Effector memory CD4-positive, alpha-beta T cell (primary cell): Measurements from ENCODE around the gene FAM83G.

ENCODE experiments used
- DNase-seq, 3 donors: peaks; one replicate each; pipeline ENCODE4 v3.0.0-alpha.2; 2020
- H3K27ac ChIP-seq: 2 replicates; pipeline ENCODE4 v1.7.0; 2013; ENCODE audit warnings: mild to moderate bottlenecking, low read length, moderate library complexity; ENCODE audit not compliant: insufficient read depth, poor library complexity, severe bottlenecking
- H3K27me3 ChIP-seq: replicated peaks from 2 replicates; pipeline ENCODE4 v1.7.0; 2013; ENCODE audit warnings: mild to moderate bottlenecking, low read length; ENCODE audit not compliant: insufficient read depth, control insufficient read depth, poor library complexity, severe bottlenecking
- H3K36me3 ChIP-seq: 2 replicates; pipeline ENCODE4 v1.7.0; 2013; ENCODE audit warnings: mild to moderate bottlenecking, low read length, moderate library complexity; ENCODE audit not compliant: control insufficient read depth, insufficient read depth
- H3K4me1 ChIP-seq: 2 replicates; pipeline ENCODE4 v1.7.0; 2013; ENCODE audit warnings: low read length, mild to moderate bottlenecking; ENCODE audit not compliant: control insufficient read depth, insufficient read depth, poor library complexity, severe bottlenecking
- H3K4me3 ChIP-seq: 2 replicates; pipeline ENCODE4 v1.7.0; 2013; ENCODE audit warnings: low read length, low read depth, mild to moderate bottlenecking; ENCODE audit not compliant: insufficient read depth, poor library complexity, severe bottlenecking
- H3K9me3 ChIP-seq: 2 replicates; pipeline ENCODE4 v1.7.0; 2013; ENCODE audit warnings: mild to moderate bottlenecking, low read length, moderate library complexity; ENCODE audit not compliant: control insufficient read depth

Gene FAM83G

DNA sequence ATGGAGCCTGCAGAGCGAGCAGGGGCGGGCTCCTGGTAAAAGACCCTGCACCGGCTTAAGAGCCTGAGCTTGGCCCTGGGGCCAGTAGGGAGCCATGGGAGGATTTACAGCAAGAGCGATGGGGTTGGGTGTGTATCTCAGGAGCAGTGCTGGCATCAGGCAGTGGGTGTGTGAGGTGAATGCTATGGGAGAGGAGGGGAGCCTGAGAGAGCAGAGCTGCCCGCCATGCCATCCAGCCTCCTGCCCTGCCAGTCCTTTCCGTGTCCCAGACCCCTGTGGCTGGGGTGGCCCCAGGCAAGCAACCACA, 23.3 kb downstream of the FAM83G start:
- H3K4me3 ChIP-seq: no peak overlapping the region
- H3K36me3 ChIP-seq: peaks cover 19% of the 10 kb centered on the region
- no peaks in the 10 kb centered on the region for H3K4me1 ChIP-seq
- H3K27ac ChIP-seq: no peak overlapping the region
- no peaks in the 10 kb centered on the region for H3K9me3 ChIP-seq
- H3K27me3 ChIP-seq: no peaks in the 10 kb centered on the region
- DNase-seq: no peak

DNA sequence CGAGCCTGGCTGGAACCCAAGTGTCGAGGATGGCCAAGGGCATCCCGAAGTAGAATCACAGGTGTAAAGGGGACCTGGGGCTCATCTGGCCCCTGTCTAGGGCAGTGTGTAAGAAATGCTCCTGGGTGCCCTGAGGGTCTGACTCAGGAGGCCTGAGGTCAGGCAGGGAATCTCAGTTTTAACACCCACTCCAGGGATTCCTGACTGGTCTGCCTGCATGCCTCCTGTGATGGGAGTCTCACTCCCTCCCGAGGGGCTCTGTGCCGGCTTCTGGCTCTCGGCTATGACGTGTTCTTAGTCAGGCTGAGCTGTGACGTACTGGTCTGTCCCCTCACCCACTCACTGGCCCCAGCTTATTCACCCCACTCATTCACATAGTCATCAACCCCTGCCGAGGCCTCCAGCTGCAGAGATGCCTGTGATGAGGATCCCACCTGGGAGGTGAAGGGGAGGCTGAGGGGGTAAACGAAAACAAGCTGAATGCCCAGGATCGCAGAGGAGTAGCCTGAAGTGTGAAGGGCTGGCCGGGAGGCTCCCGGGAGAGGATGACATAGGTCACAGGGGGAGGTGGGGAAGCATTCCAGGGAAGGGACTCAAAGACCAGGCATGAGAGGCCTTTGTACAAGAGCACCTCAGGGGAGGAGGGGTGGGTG, 23.8 kb downstream of the FAM83G start:
- Histone ChIP-seq H3K27me3 (no peaks in the 10 kb centered on the region), H3K36me3 (peaks cover 19% of the 10 kb centered on the region), H3K4me1 (no peaks in the 10 kb centered on the region), H3K4me3 (no peak overlapping the region), H3K9me3 (no peaks in the 10 kb centered on the region), H3K27ac (no peak overlapping the region)
- no peak for DNase-seq

DNA sequence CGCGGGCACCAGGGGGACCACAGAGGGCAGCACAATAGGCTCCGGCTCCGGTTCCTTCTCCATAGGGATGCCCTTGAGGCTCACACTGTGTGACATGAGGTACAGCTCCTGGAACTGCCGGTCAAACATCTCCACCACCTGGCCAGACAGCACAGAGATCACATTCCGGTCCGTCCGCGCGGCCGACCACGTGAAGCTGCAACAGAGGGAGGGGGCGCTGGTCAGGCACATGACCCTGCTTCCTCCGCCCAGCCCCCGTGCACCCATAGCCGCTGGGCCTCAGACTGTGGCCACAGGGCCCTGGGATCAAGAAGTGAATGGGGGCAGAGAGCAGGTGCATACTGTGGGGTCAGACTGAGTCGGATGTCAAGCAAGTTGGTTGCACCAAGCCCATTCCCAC, 25.9 kb downstream of the FAM83G start:
- no peaks in the 10 kb centered on the region for H3K27me3 ChIP-seq
- no peaks in the 10 kb centered on the region for H3K9me3 ChIP-seq
- H3K36me3 ChIP-seq: peaks cover 19% of the 10 kb centered on the region
- DNase-seq: no peak
- H3K4me1 ChIP-seq: no peaks in the 10 kb centered on the region
- H3K4me3 ChIP-seq: no peak overlapping the region
- no peak overlapping the region for H3K27ac ChIP-seq

DNA sequence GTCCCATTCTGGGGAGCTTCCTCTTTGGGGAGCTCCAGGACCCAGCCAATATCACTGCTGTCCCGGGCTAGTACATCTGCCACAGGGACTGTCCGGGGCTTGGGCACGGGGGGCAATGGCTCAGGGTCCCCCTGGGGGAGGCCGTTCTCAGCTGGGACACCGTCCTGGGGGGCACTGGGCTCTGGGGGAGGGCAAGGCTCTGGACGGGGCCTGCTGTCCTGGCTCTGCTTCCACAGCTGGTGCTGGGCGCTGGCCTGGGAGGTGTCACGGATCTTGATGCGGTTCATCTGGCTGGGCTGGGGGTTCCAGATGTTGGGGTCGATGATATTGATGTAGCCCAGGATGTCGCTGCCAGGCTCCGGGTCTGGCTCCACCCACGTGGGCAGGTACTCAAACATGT, 26.5 kb downstream of the FAM83G start:
- Histone ChIP-seq H3K4me3 (no peak overlapping the region), H3K27me3 (no peaks in the 10 kb centered on the region), H3K9me3 (no peaks in the 10 kb centered on the region), H3K36me3 (peaks cover 19% of the 10 kb centered on the region), H3K27ac (no peak overlapping the region), H3K4me1 (no peaks in the 10 kb centered on the region)
- no peak for DNase-seq

DNA sequence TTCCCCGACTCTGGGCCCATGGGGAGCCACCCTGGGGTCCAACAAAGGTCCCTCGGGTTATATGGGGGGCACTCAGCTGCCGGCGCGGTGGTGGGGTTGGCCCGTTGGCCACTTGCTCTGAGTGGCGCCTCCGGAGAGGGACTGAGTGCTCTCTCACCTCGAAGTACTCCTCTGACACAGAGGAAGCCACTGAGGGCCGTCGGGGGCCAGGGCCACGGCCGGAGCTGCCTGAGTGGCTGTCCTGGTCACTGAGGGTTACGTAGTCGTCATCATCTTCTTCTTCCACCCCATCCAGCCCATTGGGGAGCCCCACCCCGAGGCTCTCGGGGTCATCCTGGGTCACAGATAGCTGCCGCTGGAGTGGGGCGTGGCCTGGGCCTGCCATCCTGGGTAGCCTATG, 26.9 kb downstream of the FAM83G start:
- H3K36me3 ChIP-seq: peaks cover 19% of the 10 kb centered on the region

DNA sequence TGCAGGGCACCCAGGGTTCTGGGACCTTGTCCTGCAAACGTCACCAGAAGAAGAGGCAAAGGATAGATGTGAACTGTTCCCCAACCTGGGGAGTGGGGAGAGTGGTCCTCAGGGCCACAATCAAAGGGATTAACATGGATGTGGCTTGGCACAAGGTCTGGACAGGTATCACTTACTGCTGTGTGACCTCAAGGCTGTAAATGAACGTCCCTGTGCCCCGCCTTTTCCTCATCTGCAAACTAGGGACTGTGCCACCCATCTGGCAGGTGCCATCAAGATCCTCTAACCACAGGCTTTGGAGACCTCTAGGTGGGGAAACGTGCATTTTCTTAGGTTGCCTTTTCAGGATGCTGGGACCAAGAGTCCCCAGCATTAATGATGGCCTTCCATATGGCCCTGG, 27.5 kb downstream of the FAM83G start:
- Histone ChIP-seq H3K4me1 (no peaks in the 10 kb centered on the region), H3K27me3 (no peaks in the 10 kb centered on the region), H3K9me3 (no peaks in the 10 kb centered on the region), H3K4me3 (no peak overlapping the region), H3K36me3 (peaks cover 19% of the 10 kb centered on the region), H3K27ac (no peak overlapping the region)
- DNase-seq: no peak

More for the DNA sequence above, 26.9 kb downstream of the FAM83G start:
- no peaks in the 10 kb centered on the region for H3K9me3 ChIP-seq
- DNase-seq: no peak
- H3K27ac ChIP-seq: no peak overlapping the region
- no peak overlapping the region for H3K4me3 ChIP-seq
- H3K4me1 ChIP-seq: no peaks in the 10 kb centered on the region
- no peaks in the 10 kb centered on the region for H3K27me3 ChIP-seq

DNA sequence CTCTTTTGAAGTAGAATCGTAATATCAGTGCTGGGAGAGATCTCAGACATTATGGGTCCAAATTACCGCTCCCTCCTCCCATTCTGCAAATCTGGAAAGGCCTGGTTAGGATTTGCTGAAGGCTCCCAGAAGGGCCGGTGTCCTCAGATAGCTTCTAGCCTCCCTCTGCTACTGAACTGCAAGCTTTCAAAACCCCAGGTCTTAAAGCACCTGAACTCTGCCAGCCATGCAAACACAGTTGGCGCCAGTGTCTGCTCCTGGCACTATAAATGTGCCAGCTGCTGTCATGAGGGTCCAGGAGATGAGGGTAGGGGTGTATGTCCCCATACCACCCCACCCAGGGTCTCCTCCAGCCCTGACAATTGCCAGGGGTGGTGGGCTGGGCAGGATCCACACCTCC, 28.4 kb downstream of the FAM83G start:
- Histone ChIP-seq H3K36me3 (peaks cover 22% of the 10 kb centered on the region), H3K4me3 (no peak overlapping the region), H3K9me3 (no peaks in the 10 kb centered on the region), H3K4me1 (no peaks in the 10 kb centered on the region), H3K27ac (no peak overlapping the region), H3K27me3 (no peaks in the 10 kb centered on the region)
- DNase-seq: no peak

DNA sequence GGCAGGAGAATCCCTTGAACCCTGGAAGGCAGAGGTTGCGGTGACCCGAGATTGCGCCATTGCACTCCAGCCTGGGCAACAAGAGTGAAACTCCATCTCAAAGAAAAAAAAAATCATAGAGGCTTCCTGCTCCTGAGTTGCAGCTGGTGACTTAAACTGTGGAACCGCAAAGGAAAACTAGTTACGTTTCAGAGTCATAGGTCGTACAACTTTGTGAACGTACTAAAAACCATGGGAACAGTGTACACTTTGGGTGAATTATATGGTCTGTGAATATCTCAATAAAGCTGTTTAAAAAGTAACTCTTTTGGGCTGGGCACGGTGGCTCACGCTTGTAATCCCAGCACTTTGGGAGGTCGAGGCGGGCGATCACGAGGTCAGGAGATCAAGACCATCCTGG, 29.0 kb downstream of the FAM83G start:
- H3K4me1 ChIP-seq: no peaks in the 10 kb centered on the region
- DNase-seq: no peak
- no peak overlapping the region for H3K27ac ChIP-seq
- peaks cover 23% of the 10 kb centered on the region for H3K36me3 ChIP-seq
- H3K4me3 ChIP-seq: no peak overlapping the region
- H3K27me3 ChIP-seq: no peaks in the 10 kb centered on the region
- no peaks in the 10 kb centered on the region for H3K9me3 ChIP-seq

DNA sequence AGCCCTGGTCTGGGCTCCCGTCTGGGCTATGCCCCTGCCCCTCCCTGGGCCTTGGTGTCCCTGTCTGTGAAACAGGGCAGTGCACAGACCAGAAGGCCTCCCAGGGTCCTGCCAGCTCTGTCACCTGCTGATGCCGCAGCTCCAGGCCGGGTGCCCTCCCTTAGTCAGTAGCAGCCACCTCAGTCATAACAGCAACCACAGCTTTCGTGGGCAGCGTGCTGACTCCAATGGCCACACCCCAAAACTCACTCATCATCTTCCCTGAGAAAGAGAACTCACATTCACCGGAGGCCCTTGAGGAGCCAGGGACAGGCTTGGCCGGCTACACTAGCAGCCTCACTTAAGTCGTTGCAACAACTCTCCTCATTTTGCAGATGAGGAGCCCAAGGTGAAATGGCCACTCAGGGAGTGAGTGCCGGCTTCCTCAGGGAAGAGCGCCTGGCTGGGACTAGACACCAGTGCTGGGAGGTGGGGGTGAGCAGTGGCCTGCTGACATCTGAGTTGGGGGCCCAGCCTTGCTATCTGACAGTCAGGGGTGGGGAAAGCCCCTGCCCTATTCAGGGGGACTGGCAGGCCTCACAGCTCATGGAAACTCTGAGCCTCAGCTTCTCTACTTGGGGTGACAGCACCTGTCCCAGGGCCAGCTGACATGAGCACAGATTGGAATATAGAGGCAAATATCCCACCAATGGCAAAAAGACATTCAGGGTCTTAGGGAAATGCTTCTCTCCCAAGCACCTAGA, 30.0 kb downstream of the FAM83G start:
- Histone ChIP-seq H3K9me3 (no peaks in the 10 kb centered on the region), H3K4me3 (no peak overlapping the region), H3K4me1 (no peaks in the 10 kb centered on the region), H3K36me3 (peaks cover 23% of the 10 kb centered on the region), H3K27ac (no peak overlapping the region), H3K27me3 (no peaks in the 10 kb centered on the region)
- DNase-seq: no peak

DNA sequence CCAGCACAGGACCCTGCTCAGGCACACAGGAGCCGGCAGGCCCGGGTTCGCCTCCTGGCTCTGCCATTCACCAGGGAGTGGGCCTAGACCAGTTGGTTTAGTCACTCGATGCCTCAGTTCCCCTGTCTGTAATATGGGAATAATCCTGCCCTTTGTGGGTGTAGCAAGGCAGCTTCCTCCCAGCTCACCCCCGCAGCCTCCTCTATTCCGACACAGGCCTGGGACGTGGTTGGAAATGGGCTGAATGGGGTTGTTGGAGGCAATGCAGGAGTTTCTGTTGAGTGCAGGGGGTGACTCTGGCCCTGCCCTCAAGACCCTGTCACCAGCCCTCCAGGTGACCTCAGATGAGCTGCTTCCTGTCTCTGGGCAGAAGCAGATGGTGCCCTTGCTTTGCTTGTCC, 32.8 kb downstream of the FAM83G start:
- Histone ChIP-seq H3K27me3 (no peaks in the 10 kb centered on the region), H3K27ac (no peak overlapping the region), H3K9me3 (no peaks in the 10 kb centered on the region), H3K4me1 (peaks cover 7% of the 10 kb centered on the region), H3K36me3 (peaks cover 4% of the 10 kb centered on the region), H3K4me3 (no peak overlapping the region)
- no peak for DNase-seq
